Frontal cortex (tissue), 4 donors: Measurements from ENCODE around the gene GUCY2C. TPM values are rescaled to one million over a fixed set of nuclear protein-coding genes. Genes with fewer than 3 reads are reported as not detected.

ENCODE experiments used
- DNase-seq, 2 donors: peaks; one replicate each; pipeline ENCODE4 v3.0.0; 2012; ENCODE audit warnings: low spot score in 2 of 2
- FAIRE-seq: peaks from 2 replicates; lab custom pipeline; 2012; peaks lifted over from hg19 to GRCh38; lab: Jason Lieb, UNC
- total RNA-seq: library from RNA; depleted of rRNA; stranded (reverse); fragments of >200 nt; gene quantifications from one replicate; pipeline ENCODE4 v1.2.3, GENCODE V29; 2014
- donor health status: control.
- donor health status: control.
- donor health status: control.

GUCY2C gene
- total RNA-seq, 1 donor from 2014 or later: under 0.01 TPM

DNA sequence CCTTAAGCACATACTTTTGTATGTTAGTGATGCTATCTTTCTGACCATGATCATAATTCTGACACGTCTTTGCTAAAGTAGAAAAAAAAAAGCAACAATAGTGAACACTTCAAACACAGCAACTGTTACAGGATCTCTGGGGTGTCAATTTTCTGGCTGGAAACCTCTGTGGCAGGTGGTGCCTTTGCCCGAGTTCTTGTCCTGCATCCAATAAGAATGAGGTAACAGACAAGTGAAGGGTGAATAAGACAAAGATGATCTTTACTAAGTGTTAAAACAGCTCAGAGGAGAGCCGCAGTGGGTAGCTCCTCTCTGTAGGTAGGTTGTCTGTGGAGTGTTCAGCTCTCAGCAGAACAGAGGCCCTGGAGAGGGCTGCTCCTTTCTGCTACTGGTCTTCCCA lies 107.8 kb downstream of the GUCY2C start:
- FAIRE-seq: no peak

DNA sequence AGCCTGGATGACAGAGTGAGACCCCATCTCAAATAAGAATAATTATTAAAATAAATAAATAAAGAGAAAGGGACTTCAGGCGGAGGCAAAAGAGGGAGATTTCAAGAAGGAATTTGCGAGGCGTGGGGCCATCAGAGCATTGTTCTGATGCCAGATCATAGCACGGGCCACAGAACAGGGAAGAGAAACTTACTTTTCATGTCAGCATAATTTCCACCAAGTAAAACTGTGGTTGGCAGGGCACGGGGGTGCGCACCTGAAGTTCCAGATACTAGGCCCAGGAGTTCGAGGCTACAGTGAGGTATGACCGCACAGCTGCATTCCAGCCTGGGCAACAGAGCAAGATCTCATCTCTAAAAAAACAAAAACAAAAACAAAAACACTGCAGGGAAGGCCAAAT lies 117.8 kb downstream of the GUCY2C start:
- no peak for FAIRE-seq
- DNase-seq: no peak

More for the DNA sequence above, 107.8 kb downstream of the GUCY2C start:
- DNase-seq: no peak

- FAIRE-seq (no peak), DNase-seq (no peak)
Observed at GRCh38 chr12:14577344-14577743, 119.1 kb downstream of the GUCY2C start.

GRCh38 chr12:14576896-14577295 lies 119.5 kb downstream of the GUCY2C start:
- DNase-seq: no peak
- FAIRE-seq: no peak

- DNase-seq (no peak), FAIRE-seq (no peak)
Observed at GRCh38 chr12:14575585-14575984, 120.8 kb downstream of the GUCY2C start.

DNA sequence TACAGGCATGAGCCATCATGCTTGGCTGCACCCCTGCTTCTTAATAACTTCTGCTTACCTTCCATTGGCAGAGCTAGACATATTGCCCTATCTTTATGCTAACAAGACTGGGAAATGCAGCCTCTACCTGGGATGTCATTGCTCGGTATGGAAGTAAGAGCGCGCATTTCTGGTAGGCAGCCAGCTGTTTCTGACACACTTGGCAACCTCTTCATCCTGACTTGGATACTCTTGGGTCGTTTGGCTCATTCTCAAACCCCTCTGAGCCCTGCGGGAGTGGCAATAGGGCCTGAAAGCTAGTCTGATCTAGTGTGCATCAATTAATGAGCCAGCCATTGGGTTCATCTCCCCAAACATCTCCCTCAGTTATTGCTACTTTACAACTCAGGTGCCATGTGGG lies 123.3 kb downstream of the GUCY2C start:
- DNase-seq (no peak), FAIRE-seq (no peak)

DNA sequence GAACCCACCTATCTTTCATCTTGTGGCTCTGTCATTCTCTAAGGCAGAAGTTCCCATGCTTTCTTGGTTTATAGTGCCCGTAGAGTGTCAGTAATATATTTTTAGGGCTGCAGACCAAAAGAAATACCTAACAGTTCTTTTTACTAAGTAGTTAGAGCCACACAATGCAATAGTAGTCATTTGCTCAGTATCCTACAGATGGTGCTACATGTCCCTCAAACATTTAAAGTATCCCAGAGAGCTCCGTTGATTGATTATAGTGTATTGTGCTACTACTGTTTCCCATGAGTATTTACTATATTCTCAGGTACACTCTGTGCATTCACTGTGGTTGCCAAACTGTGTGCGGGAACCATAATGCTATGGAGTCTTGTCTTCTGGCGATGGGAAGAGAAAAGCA lies 124.0 kb downstream of the GUCY2C start:
- no peak for DNase-seq
- no peak for FAIRE-seq

DNA sequence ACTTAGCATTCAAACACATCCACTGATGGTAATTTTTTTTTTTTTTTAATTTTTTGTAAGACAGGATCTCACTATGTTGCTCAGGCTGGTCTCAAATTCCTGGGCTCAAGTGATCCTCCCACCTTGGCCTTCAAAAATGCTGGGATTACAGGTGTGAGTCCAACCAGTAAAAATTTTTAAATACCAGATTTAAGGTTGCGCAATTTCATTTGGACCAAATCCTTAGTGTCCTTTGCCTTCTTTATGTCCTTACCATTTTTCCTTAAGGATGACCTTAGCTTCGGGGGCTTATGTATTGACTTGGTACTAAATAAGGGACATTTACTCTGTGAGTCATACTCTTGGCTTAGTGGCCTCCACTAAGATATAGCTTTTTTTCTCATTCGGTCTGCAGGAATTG lies 124.6 kb downstream of the GUCY2C start:
- no peak for FAIRE-seq
- no peak for DNase-seq

DNA sequence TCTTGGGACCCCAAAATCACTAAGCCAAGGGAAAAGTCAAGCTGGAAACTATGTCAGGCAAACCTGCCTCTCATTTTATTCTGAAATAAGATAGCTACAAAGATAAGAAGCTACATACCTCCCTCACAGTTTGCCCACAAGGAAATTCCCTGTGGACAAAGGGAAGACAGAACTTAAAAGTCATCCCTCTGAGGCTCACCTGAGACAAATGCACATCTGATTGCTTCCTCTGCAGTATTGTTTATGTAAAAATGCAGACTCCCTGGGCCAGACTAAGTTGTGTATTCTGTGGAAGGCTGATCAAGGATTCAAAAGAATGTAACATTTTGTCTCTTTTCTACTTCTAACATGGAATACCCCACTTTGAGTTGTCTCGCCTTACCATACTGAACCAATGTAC lies 126.2 kb downstream of the GUCY2C start:
- no peak for FAIRE-seq

GRCh38 chr12:14567351-14568162 lies 128.8 kb downstream of the GUCY2C start, which contains the start of gene PLBD1:
Gene PLBD1 (minus strand): TSS chr12:14567883. CDS start chr12:14567696, 187 bp downstream.
- no peak for FAIRE-seq
- DNase-seq: peak; percentile 39 to 52

More for the DNA sequence above, 126.2 kb downstream of the GUCY2C start:
- no peak for DNase-seq

GRCh38 chr12:14564336-14564959 lies 132.0 kb downstream of the GUCY2C start:
- FAIRE-seq: no peak
- no peak for DNase-seq

- DNase-seq: no peak
- no peak for FAIRE-seq
Observed at GRCh38 chr12:14563046-14563445, 133.4 kb downstream of the GUCY2C start.

Other genes starting within 250 kb of the GUCY2C start
- 1.6 TPM for gene PLBD1, start 128.7 kb downstream of the GUCY2C start, total RNA-seq
- gene WBP11, start 106.9 kb upstream of the GUCY2C start, total RNA-seq: 20.8 TPM
- 1.6 TPM for gene C12orf60, start 107.1 kb upstream of the GUCY2C start, total RNA-seq
- gene SMCO3, start 117.6 kb upstream of the GUCY2C start, total RNA-seq: 0.41 TPM
- not detected for gene ART4, start 146.9 kb upstream of the GUCY2C start, total RNA-seq
- 2.0 TPM for gene MGP, start 189.3 kb upstream of the GUCY2C start, total RNA-seq
- gene ERP27, start 241.9 kb upstream of the GUCY2C start, total RNA-seq: not detected